ENCODE data around the gene TMEM11.

Gene TMEM11

DNA sequence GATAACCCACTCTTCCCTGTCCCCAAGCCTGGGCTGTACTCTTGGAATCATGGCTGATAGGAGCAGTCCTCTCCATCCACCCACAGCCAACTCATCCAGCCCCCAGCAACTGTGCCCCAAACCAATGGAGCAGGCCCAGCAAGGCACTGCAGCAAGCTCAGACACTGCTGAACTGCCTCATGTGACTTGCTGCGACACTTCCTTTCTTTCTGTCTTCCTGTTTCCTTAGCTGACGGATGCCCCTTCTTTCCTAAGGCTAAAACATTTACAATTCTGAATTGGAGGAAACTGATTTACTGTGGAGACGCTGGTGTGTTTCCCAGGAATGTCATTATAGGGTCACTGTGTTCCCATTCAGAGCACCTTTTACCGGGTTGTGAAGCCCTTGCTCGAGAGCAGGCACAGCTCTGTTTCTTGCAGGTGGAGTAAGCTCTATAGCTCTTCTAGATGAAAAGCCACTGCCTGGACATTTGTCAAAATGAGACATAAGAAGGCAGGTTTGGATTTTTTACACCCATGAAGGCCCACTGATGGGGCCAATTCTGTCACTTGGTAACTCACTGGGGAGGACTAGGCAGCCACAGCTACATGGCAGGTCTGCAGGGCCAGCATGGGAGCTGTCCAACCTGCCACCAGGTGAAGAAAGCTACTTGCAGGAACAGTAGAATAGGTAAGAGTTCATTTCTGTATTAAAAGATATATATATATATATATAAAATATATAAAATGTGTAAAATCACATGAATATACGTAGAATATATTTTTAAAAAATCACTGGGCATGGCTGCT, 27.4 kb downstream of the TMEM11 start:
- no peak for DNase-seq (ENCODE audit: low read depth in 2 of 2)

- DNase-seq (ENCODE audit: low read depth in 2 of 2) = no peak
These were observed 28.9 kb downstream of the TMEM11 start for GRCh38 chr17:21185061-21185460.

DNA sequence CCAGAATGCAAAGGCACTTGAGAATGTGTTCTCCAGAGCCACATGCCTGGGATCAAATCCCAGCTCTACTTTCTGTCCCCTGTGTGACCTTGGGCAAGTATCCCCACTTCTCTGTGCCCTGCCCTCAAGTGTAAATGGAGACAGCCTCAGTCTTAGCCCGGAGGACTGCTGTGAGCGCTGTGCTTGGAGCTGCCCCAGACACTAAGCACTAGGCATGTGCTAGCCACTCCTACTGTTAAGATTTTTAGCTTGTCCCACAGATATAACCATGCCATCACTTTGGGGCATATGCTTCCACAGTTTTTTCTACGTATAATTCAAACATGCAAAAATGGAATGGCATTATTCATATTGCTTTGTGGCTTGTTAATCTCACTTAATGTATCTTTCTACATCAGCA, 29.4 kb downstream of the TMEM11 start:
- no peak for DNase-seq (ENCODE audit: low read depth in 2 of 2)

GRCh38 chr17:21183468-21183867, 30.5 kb downstream of the TMEM11 start:
- DNase-seq (ENCODE audit: low read depth in 2 of 2) = no peak

- no peak for DNase-seq (ENCODE audit: low read depth in 2 of 2)
These were observed 35.9 kb downstream of the TMEM11 start for GRCh38 chr17:21177854-21178600.

DNA sequence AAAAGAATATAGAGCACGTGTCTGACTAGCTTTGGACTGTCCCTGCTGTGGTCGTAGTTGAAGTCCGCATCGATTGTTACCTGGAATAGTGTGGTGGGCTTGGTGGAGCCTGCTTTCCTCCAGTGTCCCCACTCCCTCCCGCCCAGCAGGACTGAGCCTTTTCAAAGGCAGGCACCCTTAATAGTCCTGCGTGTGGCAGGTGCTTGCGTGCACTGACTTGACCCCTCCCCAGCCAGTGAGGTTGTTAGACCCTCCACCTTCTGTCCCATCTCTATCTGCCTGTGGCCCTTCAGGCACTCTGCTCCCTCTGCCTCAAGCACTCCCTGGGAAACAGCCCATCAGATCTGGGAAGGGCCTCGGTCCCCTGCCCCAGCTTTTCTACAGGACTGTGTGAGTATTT, 36.6 kb downstream of the TMEM11 start:
- no peak for DNase-seq (ENCODE audit: low read depth in 2 of 2)

- DNase-seq (ENCODE audit: low read depth in 2 of 2) = no peak
These were observed 37.1 kb downstream of the TMEM11 start for GRCh38 chr17:21176773-21177395.

DNA sequence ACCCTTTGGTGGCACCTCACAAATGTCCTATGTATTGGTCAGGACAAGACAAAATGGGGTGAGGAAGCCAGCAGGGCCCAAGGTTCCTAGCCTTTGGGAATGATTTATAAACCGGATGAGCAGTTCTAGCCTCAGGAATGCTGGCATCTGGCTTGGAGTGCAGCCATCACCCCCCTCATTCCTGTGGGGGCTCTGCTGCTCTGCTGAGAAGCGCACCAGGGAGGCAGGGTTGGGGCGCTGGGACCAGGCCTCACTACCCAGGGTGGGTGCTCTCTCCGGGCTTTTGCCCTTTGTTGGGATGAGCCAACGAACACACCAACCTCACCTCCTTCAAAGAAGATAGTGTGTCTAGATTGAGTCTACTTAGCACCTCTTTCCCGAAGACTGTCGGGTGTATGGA, 39.2 kb downstream of the TMEM11 start:
- no peak for DNase-seq (ENCODE audit: low read depth in 2 of 2)

DNA sequence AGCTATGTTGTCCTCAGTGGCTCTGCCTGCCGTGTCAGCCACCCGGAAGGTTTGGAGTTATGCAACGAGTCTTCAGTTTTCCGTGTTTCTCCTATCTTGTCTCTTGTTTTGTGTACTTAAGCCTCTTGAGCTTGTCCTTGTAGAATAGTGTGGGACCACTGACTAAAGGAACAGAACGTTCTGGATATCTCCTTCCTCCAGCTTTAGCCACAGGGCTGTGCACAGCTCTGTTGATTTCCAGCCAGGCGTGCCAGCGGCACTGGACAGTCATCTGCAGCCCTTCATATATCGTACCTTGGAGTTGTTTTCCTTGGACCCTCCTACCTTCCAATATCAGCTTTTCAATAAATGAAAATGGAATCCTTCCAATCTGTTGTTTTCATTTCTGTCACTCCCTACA, 39.8 kb downstream of the TMEM11 start:
- no peak for DNase-seq (ENCODE audit: low read depth in 2 of 2)

DNA sequence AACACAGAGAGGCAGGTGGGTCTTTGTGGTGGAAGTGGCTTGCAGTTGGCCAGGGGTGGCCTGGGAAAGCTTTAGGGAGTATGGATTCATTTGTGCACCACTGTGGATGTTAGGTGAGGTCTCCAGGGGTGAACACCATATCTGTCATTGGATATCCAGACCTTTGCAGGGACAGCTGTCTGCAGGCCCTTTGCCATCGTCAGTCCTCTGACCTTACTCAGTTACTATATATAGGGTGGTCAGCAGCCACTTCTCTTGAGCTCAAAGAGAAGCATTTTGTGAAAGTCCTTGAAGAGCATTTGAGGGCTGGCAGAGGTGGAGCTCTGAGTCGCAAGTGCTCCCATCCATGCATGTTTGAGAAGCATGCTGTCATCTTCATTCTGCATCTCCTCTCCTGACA, 40.4 kb downstream of the TMEM11 start:
- no peak for DNase-seq (ENCODE audit: low read depth in 2 of 2)

GRCh38 chr17:21172846-21173245, 41.1 kb downstream of the TMEM11 start:
- DNase-seq (ENCODE audit: low read depth in 2 of 2) = no peak

- DNase-seq (ENCODE audit: low read depth in 2 of 2) = no peak
These were observed 41.9 kb downstream of the TMEM11 start for GRCh38 chr17:21171970-21172510.

DNA sequence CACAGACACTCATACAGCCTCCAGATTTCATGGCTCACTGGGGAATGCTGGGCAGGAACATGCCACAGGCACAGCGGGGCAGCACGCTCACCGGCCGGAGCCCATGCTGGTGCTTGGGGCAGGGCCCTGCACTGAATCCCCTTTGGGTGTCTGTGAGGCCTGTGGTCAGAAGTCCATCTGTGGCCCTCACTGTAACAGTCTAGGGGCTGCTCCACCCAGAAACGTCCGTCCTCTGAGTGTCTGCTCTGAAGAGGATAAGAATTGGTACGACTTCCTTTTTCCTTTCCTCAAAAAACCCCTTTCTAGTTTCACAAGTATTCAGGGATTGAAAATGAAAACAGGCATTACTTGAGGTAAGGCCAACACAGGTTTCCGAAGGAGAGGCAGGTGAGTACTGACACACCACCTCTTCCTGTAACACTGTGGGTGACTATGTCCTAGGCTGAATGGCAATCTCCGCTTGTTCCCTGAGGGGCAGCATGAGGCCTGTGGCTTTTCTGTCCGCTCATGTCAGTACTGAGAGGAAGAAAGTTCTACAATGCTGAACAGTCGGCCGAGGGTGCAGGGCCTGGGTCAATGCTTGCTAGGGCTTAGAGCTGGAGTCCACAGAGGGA, 42.5 kb downstream of the TMEM11 start:
- no peak for DNase-seq (ENCODE audit: low read depth in 2 of 2)

DNA sequence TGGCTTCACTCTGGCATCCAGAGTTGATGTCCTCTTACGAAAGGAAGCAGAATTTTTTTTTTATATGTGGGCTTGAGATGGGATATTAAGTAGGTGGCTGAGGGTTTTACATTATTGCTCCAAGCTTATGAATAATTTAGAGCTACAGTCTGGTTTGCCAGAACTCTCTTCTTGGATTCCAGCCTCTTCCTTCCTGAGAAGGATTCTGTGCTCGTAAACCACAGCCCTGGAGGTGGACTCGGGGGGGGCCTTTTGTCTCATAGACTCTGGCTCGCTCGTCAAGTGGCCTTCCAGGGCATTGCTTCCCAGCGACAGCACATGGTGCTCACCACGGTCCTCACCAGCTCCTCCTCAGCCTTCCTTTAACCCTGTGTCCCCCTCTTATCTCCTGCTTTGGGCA, 43.2 kb downstream of the TMEM11 start:
- DNase-seq (ENCODE audit: low read depth in 2 of 2) = no peak

- DNase-seq (ENCODE audit: low read depth in 2 of 2) = no peak
These were observed 44.5 kb downstream of the TMEM11 start for GRCh38 chr17:21169496-21169895.

DNA sequence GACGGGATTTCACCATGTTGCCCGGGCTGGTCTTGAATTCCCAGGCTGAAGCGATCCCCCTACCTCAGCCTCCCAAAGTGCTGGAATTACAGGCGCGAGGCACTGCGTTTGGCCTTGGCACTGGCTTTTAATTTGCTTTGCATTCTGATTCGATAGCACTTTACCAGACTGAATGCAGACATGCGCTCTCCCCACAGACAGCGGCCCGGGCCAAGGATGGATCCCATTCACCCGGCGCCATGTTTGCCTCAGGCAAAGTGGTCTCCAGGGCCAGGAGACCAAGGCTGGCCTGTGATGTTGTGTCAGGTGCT, 45.5 kb downstream of the TMEM11 start:
- DNase-seq (ENCODE audit: low read depth in 2 of 2) = no peak

DNA sequence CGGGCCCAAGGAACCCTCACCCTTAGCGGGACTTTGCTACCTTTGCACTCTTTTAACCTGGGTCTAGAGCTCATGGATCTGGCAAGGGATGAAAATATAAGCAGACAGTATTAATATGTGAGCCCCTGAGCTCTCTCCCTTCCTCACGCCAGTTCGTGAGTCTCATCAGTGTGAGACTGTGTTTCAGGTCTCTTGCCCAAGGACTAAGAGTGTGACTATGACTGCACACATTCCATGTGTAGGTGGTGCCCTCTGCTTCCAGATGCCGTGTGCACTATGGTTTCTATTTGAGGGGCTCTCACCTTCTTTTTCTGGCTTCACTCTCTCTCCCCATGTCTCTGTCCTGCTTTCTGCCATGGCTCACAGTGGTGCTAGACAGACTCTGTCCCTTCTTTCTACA, 46.7 kb downstream of the TMEM11 start:
- DNase-seq (ENCODE audit: low read depth in 2 of 2) = no peak

DNA sequence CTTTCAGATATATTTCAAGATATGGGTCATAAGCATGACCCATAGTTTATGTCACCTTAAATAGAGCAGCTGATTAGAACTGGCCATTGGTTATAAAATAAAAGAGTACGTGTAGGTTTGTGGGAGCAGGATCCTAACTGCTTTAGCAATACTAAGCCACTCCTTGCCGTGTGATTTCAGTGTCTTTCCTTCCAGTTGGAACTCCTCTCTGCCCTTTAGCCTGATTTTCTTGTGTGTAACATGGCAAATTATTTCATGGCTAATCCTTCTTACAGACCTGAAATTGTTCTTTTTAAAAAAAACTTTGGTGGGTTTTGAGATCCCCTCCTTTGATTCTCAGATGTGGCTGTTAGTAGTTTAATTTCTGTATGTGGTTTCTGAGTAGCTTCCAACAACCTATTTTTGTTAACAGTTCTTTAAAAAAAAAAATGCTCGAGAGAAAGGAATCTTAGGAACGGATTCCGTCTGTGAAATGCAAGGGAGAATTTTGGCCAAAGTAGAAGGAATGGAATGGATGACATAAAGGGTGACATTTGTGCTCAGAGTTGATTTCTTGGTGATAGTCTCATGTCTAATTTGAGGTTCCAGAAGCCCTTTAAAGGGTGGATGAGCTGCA, 47.3 kb downstream of the TMEM11 start:
- no peak for DNase-seq (ENCODE audit: low read depth in 2 of 2)

DNA sequence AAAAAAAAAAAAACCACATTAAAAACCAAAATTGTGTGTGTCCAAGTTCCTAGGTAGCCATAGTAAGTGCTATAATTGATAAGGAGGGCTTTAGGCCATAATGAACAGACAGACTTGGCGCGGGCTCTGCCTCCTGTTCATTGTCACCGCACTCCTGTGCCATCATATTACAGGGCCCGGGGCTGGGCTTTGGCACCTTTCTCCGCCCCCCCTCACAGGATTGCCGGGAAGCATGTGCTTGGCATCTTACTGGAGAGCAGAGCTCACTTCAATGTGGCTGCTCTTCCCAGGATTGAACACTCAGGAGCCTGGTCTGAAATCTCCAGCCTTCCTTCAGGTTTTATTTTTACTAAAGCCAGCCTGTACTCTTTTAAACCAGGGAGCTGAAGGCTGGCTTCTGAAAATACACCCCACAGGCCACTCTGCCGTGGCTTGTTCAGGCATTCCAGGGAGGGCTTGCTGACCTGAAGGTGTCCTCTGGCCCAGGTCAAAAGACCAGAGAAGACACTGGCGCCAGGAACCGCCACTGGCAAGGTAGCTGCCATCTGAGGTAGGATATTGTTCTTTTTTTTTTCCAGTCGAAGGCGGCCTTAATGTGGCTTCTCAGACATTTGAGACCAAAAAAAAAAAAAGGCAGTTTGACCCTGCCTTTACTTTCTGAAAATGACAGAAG, 47.9 kb downstream of the TMEM11 start:
- DNase-seq (ENCODE audit: low read depth in 2 of 2) = no peak

GRCh38 chr17:21164620-21165019, 49.3 kb downstream of the TMEM11 start:
- DNase-seq (ENCODE audit: low read depth in 2 of 2) = no peak

- no peak for DNase-seq (ENCODE audit: low read depth in 2 of 2)
These were observed 49.7 kb downstream of the TMEM11 start for GRCh38 chr17:21164216-21164615.

Measured in stimulated activated CD8-positive, alpha-beta memory T cell treated with anti-CD3 and anti-CD28 coated beads, Interleukin-2, amount 100 ng/mL, for 48 hours (primary cell).